Suprapubic skin (tissue), 3 donors: ENCODE results near the gene VASN.

Source experiments
- EP300 ChIP-seq: sonication (generic); formaldehyde crosslinking; IDR thresholded peaks from one replicate; pipeline ENCODE4 v1.6.1; 2017; ENCODE audit warnings: antibody characterized with exemption
- POLR2A ChIP-seq, 2 donors: fragments of 450-650 bp; IDR thresholded peaks; one replicate each; pipeline ENCODE4 v1.6.1; 2017; ENCODE audit warnings: antibody characterized with exemption in 2 of 2, mild to moderate bottlenecking in 2 of 2, moderate library complexity in 2 of 2
- TF ChIP-seq, protein P1 (sequence below), 2 donors: fragments of 200-600 bp in 1 of 2; fragments of 450-650 bp in 1 of 2; sonication (generic) in 1 of 2; IDR thresholded peaks; one replicate each; pipeline ENCODE4 v1.5.1; 2016 to 2019; ENCODE audit warnings: antibody characterized with exemption in 2 of 2, mild to moderate bottlenecking in 1 of 2, moderate library complexity in 1 of 2

- TF ChIP-seq, protein P1, sequence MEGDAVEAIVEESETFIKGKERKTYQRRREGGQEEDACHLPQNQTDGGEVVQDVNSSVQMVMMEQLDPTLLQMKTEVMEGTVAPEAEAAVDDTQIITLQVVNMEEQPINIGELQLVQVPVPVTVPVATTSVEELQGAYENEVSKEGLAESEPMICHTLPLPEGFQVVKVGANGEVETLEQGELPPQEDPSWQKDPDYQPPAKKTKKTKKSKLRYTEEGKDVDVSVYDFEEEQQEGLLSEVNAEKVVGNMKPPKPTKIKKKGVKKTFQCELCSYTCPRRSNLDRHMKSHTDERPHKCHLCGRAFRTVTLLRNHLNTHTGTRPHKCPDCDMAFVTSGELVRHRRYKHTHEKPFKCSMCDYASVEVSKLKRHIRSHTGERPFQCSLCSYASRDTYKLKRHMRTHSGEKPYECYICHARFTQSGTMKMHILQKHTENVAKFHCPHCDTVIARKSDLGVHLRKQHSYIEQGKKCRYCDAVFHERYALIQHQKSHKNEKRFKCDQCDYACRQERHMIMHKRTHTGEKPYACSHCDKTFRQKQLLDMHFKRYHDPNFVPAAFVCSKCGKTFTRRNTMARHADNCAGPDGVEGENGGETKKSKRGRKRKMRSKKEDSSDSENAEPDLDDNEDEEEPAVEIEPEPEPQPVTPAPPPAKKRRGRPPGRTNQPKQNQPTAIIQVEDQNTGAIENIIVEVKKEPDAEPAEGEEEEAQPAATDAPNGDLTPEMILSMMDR (IDR thresholded peaks at IDR 0.05) = no peak
- TF ChIP-seq EP300 (no peak), POLR2A (IDR thresholded peaks at IDR 0.05) (no peak)
Measured at GRCh38 chr16:4426722-4427372, 55.2 kb downstream of the VASN start.
